B cell (primary cell): Measurements from ENCODE around the gene RAI1. TPM values are rescaled to one million over a fixed set of nuclear protein-coding genes. Genes with fewer than 3 reads are reported as not detected.

ENCODE experiments used
- ATAC-seq: fragments of 200-7000 bp; cut with Tn5 transposase; one replicate; pipeline ENCODE4 v1.10.0; 2021; ENCODE audit warnings: low read depth, mild to moderate bottlenecking, moderate number of reproducible peaks, moderate library complexity
- CTCF ChIA-PET: fragments of 350-600 bp; sonication (Branson Sonifier 250); formaldehyde crosslinking; loops from one replicate; lab custom pipeline; 2021; ENCODE audit warnings: antibody characterized with exemption, inconsistent platforms; lab: Charles Lee
- POLR2A ChIA-PET: fragments of 350-600 bp; sonication (Branson Sonifier 250); formaldehyde crosslinking; loops from one replicate; lab custom pipeline; 2021; ENCODE audit warnings: antibody characterized with exemption; lab: Charles Lee
- DNase-seq: peaks from one replicate; pipeline ENCODE4 v3.0.0; 2013
- H2AFZ ChIP-seq: 2 replicates; pipeline ENCODE4 v1.6.1; 2012; ENCODE audit warnings: mild to moderate bottlenecking, low read depth, low read length; ENCODE audit not compliant: insufficient read depth, poor library complexity, severe bottlenecking
- H3K27ac ChIP-seq, 2 donors: 1 replicate in 1 of 2; 2 replicates in 1 of 2; pipeline ENCODE4 v1.5.1; 2012 to 2013; ENCODE audit warnings: low read length in 2 of 2, mild to moderate bottlenecking in 2 of 2, moderate library complexity in 1 of 2
- H3K27me3 ChIP-seq, 4 experiments: fragments of 200-600 bp in 1 of 4; sonication (generic) in 1 of 4; replicated peaks in 1 of 4; 1 replicate in 2 of 4; 2 replicates in 2 of 4; pipeline versions ENCODE4 v1.6.1 to v1.7.0; 2013 to 2016; ENCODE audit warnings: low read length in 3 of 4, mild to moderate bottlenecking in 2 of 4, mixed read lengths in 1 of 4, moderate library complexity in 1 of 4; ENCODE audit not compliant: insufficient read depth in 4 of 4, control insufficient read depth in 3 of 4; ENCODE audit errors: control extremely low read depth in 1 of 4
- H3K36me3 ChIP-seq, 2 experiments: replicated peaks in 1 of 2; 1 replicate in 1 of 2; 2 replicates in 1 of 2; pipeline versions ENCODE4 v1.6.1 to v1.7.1; 2013; ENCODE audit warnings: low read length in 1 of 2; ENCODE audit not compliant: insufficient read depth in 2 of 2, control insufficient read depth in 1 of 2; ENCODE audit errors: control extremely low read depth in 1 of 2, extremely low read depth in 1 of 2
- H3K4me1 ChIP-seq, 2 donors: fragments of 200-600 bp in 1 of 2; sonication (generic) in 1 of 2; 1 replicate in 1 of 2; 2 replicates in 1 of 2; pipeline versions ENCODE4 v1.5.1 to v1.6.1; 2013 to 2017; ENCODE audit warnings: low read length in 2 of 2; ENCODE audit not compliant: control insufficient read depth in 2 of 2, insufficient read depth in 2 of 2
- H3K4me2 ChIP-seq: replicated peaks from 2 replicates; pipeline ENCODE3; 2012; ENCODE audit warnings: mild to moderate bottlenecking, low read depth, low read length; ENCODE audit not compliant: poor library complexity, severe bottlenecking
- H3K4me3 ChIP-seq, 5 experiments: fragments of 200-600 bp in 1 of 5; sonication (generic) in 1 of 5; 1 replicate in 3 of 5; 2 replicates in 2 of 5; pipeline versions ENCODE4 v1.5.1 to v1.7.0; 2011 to 2016; ENCODE audit warnings: low read length in 4 of 5, mild to moderate bottlenecking in 4 of 5, low read depth in 2 of 5, control low read depth in 1 of 5, moderate library complexity in 1 of 5; ENCODE audit not compliant: insufficient read depth in 1 of 5; ENCODE audit errors: control extremely low read depth in 1 of 5, extremely low read depth in 1 of 5
- H3K79me2 ChIP-seq: fragments of 200-600 bp; sonication (generic); one replicate; pipeline ENCODE4 v1.6.0; 2016; ENCODE audit warnings: low read length; ENCODE audit not compliant: control insufficient read depth, insufficient read depth
- H3K9ac ChIP-seq: fragments of 200-600 bp; sonication (generic); 2 replicates; pipeline ENCODE4 v1.6.1; 2017; ENCODE audit warnings: mild to moderate bottlenecking, low read length, moderate library complexity
- H3K9me3 ChIP-seq, 3 donors: one replicate each; pipeline versions ENCODE4 v1.6.1 to v1.7.1; 2013; ENCODE audit warnings: low read length in 2 of 3; ENCODE audit not compliant: control insufficient read depth in 2 of 3, insufficient read depth in 1 of 3; ENCODE audit errors: control extremely low read depth in 1 of 3
- H4K20me1 ChIP-seq: 2 replicates; pipeline ENCODE4 v1.6.0; 2012; ENCODE audit warnings: mild to moderate bottlenecking, low read length; ENCODE audit not compliant: insufficient read depth, control insufficient read depth, poor library complexity, severe bottlenecking
- H3K27ac Mint-ChIP-seq: one replicate; pipeline ENCODE4 v1.8.0; 2021; ENCODE audit warnings: mixed read lengths
- H3K27me3 Mint-ChIP-seq: one replicate; pipeline ENCODE4 v1.8.0; 2021; ENCODE audit warnings: mixed read lengths
- H3K4me1 Mint-ChIP-seq: one replicate; pipeline ENCODE4 v1.8.0; 2021; ENCODE audit warnings: mixed read lengths
- H3K4me3 Mint-ChIP-seq: one replicate; pipeline ENCODE4 v1.8.0; 2021; ENCODE audit warnings: mixed read lengths
- H3K9me3 Mint-ChIP-seq: one replicate; pipeline ENCODE4 v1.8.0; 2022; ENCODE audit warnings: mixed read lengths; ENCODE audit not compliant: insufficient read depth
- EZH2 ChIP-seq: IDR thresholded peaks from 2 replicates; pipeline ENCODE4 v1.6.1; 2012; ENCODE audit warnings: borderline replicate concordance, low read depth, mild to moderate bottlenecking, moderate library complexity, low read length; ENCODE audit not compliant: insufficient read depth, poor library complexity, severe bottlenecking
- WGBS: methylation state at CpG from one replicate; pipeline ENCODE4 v1.1.5; 2013; ENCODE audit warnings: missing lambda C conversion rate; ENCODE audit not compliant: insufficient coverage; 5-methylcytosine and 5-hydroxymethylcytosine counted together
- intact Hi-C: fragments of 100-400 bp; cut with micrococcal nuclease; formaldehyde crosslinking; loops from one replicate; pipeline ENCODE4 v1.10.0; 2022
- polyA plus RNA-seq: library from polyadenylated mRNA; depleted of rRNA; stranded (reverse); fragments of >200 nt; gene quantifications from 2 replicates; pipeline ENCODE4 v1.2.3, GENCODE V29; 2012
- total RNA-seq, 2 donors: library from RNA; stranded (reverse); fragments of 120-200 nt in 1 of 2; gene quantifications; 1 replicate in 1 of 2; 2 replicates in 1 of 2; pipeline versions ENCODE4 v1.2.3 to v1.2.4, GENCODE V29; 2013 to 2022
- TF ChIP-seq, protein P1 (sequence below): fragments of 200-600 bp; IDR thresholded peaks from one replicate; pipeline ENCODE4 v1.8.0; 2022; ENCODE audit warnings: antibody characterized with exemption, mild to moderate bottlenecking

Gene RAI1
- total and polyA plus RNA-seq, 2 donors (not counting 1 experiment from before 2014, with no cell fraction given), result 4.7 to 34.0 TPM

DNA sequence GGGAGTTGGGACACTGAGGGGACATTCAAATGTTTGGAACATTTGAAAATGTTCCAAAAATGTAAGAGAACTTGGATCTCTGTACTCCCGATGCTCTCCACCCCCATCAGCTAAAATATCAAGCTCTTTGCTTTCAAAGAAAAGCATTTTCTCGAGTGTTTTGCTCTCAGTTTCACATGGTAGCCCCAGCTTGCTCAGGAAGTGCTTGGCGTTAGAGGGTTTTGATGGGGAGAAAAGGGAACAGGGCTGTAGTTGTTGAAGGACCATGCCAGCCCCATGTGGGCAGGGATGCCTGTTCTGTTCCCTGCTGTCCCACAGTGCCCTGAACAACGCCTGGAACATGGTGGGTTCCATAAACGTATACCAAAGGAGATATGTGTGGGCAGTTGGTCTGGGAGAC, 37.0 kb downstream of the RAI1 start:
- intact Hi-C loops, result no loop called here
- Histone ChIP-seq H3K27me3 (peaks cover 0 to 23% (median 8%) of the 10 kb centered on the region in 4 experiments), H3K79me2 (peaks cover 64% of the 10 kb centered on the region), H2AFZ (no peak overlapping the region), H3K9ac (no peak overlapping the region), H3K4me1 (peaks cover 11 to 21% of the 10 kb centered on the region in 2 donors), H3K9me3 (no peaks in the 10 kb centered on the region), H3K4me3 (no peak overlapping the region), H3K4me2 (no peak overlapping the region), H3K27ac (no peak overlapping the region), H4K20me1 (peaks cover 64% of the 10 kb centered on the region), H3K36me3 (no peaks in the 10 kb centered on the region)
- Mint-ChIP-seq H3K27me3 (peaks cover 26% of the 10 kb centered on the region), H3K27ac (no peak overlapping the region), H3K4me1 (peaks cover 26% of the 10 kb centered on the region), H3K9me3 (no peaks in the 10 kb centered on the region), H3K4me3 (no peak overlapping the region)
- 64% methylated on average over 3 of the region's 5 CpGs for WGBS
- DNase-seq, result no peak
- ChIA-PET POLR2A (no interaction called here), CTCF (no interaction called here)
- TF ChIP-seq EZH2, result no peak
- TF ChIP-seq, protein P1, sequence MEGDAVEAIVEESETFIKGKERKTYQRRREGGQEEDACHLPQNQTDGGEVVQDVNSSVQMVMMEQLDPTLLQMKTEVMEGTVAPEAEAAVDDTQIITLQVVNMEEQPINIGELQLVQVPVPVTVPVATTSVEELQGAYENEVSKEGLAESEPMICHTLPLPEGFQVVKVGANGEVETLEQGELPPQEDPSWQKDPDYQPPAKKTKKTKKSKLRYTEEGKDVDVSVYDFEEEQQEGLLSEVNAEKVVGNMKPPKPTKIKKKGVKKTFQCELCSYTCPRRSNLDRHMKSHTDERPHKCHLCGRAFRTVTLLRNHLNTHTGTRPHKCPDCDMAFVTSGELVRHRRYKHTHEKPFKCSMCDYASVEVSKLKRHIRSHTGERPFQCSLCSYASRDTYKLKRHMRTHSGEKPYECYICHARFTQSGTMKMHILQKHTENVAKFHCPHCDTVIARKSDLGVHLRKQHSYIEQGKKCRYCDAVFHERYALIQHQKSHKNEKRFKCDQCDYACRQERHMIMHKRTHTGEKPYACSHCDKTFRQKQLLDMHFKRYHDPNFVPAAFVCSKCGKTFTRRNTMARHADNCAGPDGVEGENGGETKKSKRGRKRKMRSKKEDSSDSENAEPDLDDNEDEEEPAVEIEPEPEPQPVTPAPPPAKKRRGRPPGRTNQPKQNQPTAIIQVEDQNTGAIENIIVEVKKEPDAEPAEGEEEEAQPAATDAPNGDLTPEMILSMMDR, result no peak
- no peak for ATAC-seq

DNA sequence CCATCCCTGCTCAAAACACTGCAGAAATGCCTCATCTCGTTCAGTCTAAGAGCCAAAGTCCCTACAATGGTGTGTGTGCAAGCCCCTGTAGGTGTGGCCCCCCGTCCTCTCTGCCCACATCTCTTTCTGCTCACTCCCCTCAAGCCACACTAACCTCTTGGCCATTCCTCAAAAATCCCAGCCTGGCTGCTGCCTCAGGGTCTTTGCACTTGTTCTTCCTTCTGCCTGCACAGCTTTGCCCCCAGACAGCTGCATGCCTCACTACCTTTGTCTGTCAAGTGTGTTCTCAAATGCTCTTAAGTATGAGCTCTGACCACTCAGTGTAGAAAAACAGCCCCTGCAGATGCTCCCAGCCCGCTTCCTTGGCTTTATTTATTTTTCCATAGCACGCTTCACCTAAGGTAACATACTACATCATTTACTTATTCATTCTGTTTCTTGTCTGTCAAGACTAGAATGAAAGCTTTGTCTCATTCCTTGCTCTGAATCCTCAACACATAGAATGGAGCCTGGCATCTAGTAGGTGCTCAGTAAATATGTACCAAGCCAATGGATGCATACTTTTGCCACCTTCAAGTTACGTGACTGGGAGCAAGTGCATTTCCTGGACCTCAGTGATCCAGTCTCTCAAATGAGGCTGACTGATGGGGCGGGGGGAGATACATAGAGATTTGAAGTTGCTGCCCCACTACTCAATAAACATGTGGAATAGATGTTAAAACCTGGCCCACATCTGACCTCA, 38.1 kb downstream of the RAI1 start:
- Histone ChIP-seq H3K9me3 (no peaks in the 10 kb centered on the region), H4K20me1 (peaks cover 73% of the 10 kb centered on the region), H3K27ac (no peak overlapping the region), H3K27me3 (peaks cover 0 to 24% (median 9%) of the 10 kb centered on the region in 4 experiments), H3K79me2 (peaks cover 66% of the 10 kb centered on the region), H3K4me1 (peaks cover 14 to 24% of the 10 kb centered on the region in 2 donors), H3K36me3 (no peaks in the 10 kb centered on the region), H3K4me2 (no peak overlapping the region), H3K4me3 (no peak overlapping the region), H2AFZ (no peak overlapping the region), H3K9ac (no peak overlapping the region)
- DNase-seq (no peak), ATAC-seq (no peak)
- ChIA-PET CTCF (no interaction called here), POLR2A (no interaction called here)
- TF ChIP-seq, protein P1, result no peak
- no peak for TF ChIP-seq EZH2
- Mint-ChIP-seq H3K27ac (no peak overlapping the region), H3K4me1 (peaks cover 29% of the 10 kb centered on the region), H3K27me3 (peaks cover 29% of the 10 kb centered on the region), H3K9me3 (no peaks in the 10 kb centered on the region), H3K4me3 (no peak overlapping the region)
- intact Hi-C loops, result no loop called here
- WGBS, result 96% methylated on average over 5 of the region's 6 CpGs
